GM18868 (cell line): ENCODE measurements around the gene ARNT2.

Experiments used
- ATAC-seq: cut with Tn5 transposase; IDR thresholded peaks from one replicate; pipeline ENCODE4 v1.9.1; 2021; ENCODE audit warnings: mild to moderate bottlenecking, moderate library complexity; ENCODE audit not compliant: unreplicated experiment

The ARNT2 gene

GRCh38 chr15:80568876-80569605 lies 164.9 kb downstream of the ARNT2 start:
- ATAC-seq, result no peak

GRCh38 chr15:80569656-80570055 lies 165.5 kb downstream of the ARNT2 start:
- ATAC-seq, result no peak

GRCh38 chr15:80570553-80570952 lies 166.4 kb downstream of the ARNT2 start:
- ATAC-seq, result no peak

- no peak for ATAC-seq
Measured at GRCh38 chr15:80572337-80572736, 168.2 kb downstream of the ARNT2 start.

- no peak for ATAC-seq
Measured at GRCh38 chr15:80573606-80574005, 169.4 kb downstream of the ARNT2 start.

- ATAC-seq, result no peak
Measured at GRCh38 chr15:80574590-80574989, 170.4 kb downstream of the ARNT2 start.

GRCh38 chr15:80576519-80577090 lies 172.4 kb downstream of the ARNT2 start:
- no peak for ATAC-seq

GRCh38 chr15:80577552-80578205 lies 173.5 kb downstream of the ARNT2 start:
- no peak for ATAC-seq

- no peak for ATAC-seq
Measured at GRCh38 chr15:80578206-80578595, 174.0 kb downstream of the ARNT2 start.

GRCh38 chr15:80578871-80579270 lies 174.7 kb downstream of the ARNT2 start:
- no peak for ATAC-seq

- no peak for ATAC-seq
Measured at GRCh38 chr15:80579611-80580010, 175.4 kb downstream of the ARNT2 start.

GRCh38 chr15:80580106-80580505 lies 175.9 kb downstream of the ARNT2 start:
- ATAC-seq, result no peak

- no peak for ATAC-seq
Measured at GRCh38 chr15:80580536-80581260, 176.5 kb downstream of the ARNT2 start.

- ATAC-seq, result no peak
Measured at GRCh38 chr15:80581976-80582375, 177.8 kb downstream of the ARNT2 start.

- ATAC-seq, result no peak
Measured at GRCh38 chr15:80582816-80583423, 178.7 kb downstream of the ARNT2 start.

- ATAC-seq, result no peak
Measured at GRCh38 chr15:80584561-80584964, 180.4 kb downstream of the ARNT2 start.

GRCh38 chr15:80584973-80585525 lies 180.9 kb downstream of the ARNT2 start:
- ATAC-seq, result no peak

GRCh38 chr15:80585544-80586018 lies 181.4 kb downstream of the ARNT2 start:
- no peak for ATAC-seq

- ATAC-seq, result no peak
Measured at GRCh38 chr15:80586161-80586560, 182.0 kb downstream of the ARNT2 start.

GRCh38 chr15:80587007-80587406 lies 182.8 kb downstream of the ARNT2 start:
- no peak for ATAC-seq
